ENCODE data around the gene NIT1. TPM values are rescaled to one million over a fixed set of nuclear protein-coding genes. Genes with fewer than 3 reads are reported as not detected.
"Not testable (repeated sequence)": the region's sequence is repeated elsewhere in the genome, so short reads cannot be mapped to it uniquely, and the experiment has no call there.

Gene NIT1
- polyA plus RNA-seq, 4 donors, result 45.3 to 57.5 (median 51.8) TPM

GRCh38 chr1:161111117-161111516 lies 6.8 kb upstream of the NIT1 start:
- no peak for DNase-seq (ENCODE audit: low read depth in 4 of 4, low spot score in 2 of 4)

- DNase-seq (ENCODE audit: low read depth in 4 of 4, low spot score in 2 of 4), result no peak
These were observed 6.4 kb upstream of the NIT1 start for GRCh38 chr1:161111527-161111926.

- DNase-seq (ENCODE audit: low read depth in 4 of 4, low spot score in 2 of 4), result no peak
These were observed 4.0 kb upstream of the NIT1 start for GRCh38 chr1:161113915-161114314.

GRCh38 chr1:161114556-161114955 lies 3.3 kb upstream of the NIT1 start:
- no peak for DNase-seq (ENCODE audit: low read depth in 4 of 4, low spot score in 2 of 4)

GRCh38 chr1:161115132-161115711 lies 2.7 kb upstream of the NIT1 start:
- no peak for DNase-seq (ENCODE audit: low read depth in 4 of 4, low spot score in 2 of 4)

- not testable (repeated sequence) for DNase-seq (ENCODE audit: low read depth in 4 of 4, low spot score in 2 of 4)
These were observed 1.9 kb upstream of the NIT1 start for GRCh38 chr1:161115961-161116360.

- DNase-seq (ENCODE audit: low read depth in 4 of 4, low spot score in 2 of 4), result no peak
These were observed 1.4 kb downstream of the NIT1 start for GRCh38 chr1:161119092-161119903.

- no peak for DNase-seq (ENCODE audit: low read depth in 4 of 4, low spot score in 2 of 4)
These were observed 3.2 kb downstream of the NIT1 start for GRCh38 chr1:161121042-161121650.

GRCh38 chr1:161121834-161122233 lies 3.9 kb downstream of the NIT1 start:
- no peak for DNase-seq (ENCODE audit: low read depth in 4 of 4, low spot score in 2 of 4)

- no peak for DNase-seq (ENCODE audit: low read depth in 4 of 4, low spot score in 2 of 4)
These were observed 5.1 kb downstream of the NIT1 start for GRCh38 chr1:161122967-161123366.

GRCh38 chr1:161127649-161128048 lies 9.7 kb downstream of the NIT1 start:
- DNase-seq (ENCODE audit: low read depth in 4 of 4, low spot score in 2 of 4), result no peak

- no peak for DNase-seq (ENCODE audit: low read depth in 4 of 4, low spot score in 2 of 4)
These were observed 10.9 kb downstream of the NIT1 start for GRCh38 chr1:161128591-161129420.

- no peak for DNase-seq (ENCODE audit: low read depth in 4 of 4, low spot score in 2 of 4)
These were observed 12.4 kb downstream of the NIT1 start for GRCh38 chr1:161130266-161130665.

GRCh38 chr1:161131523-161132409 lies 13.9 kb downstream of the NIT1 start:
- peak in 1 of 4 donors; percentile 48 for DNase-seq (ENCODE audit: low read depth in 4 of 4, low spot score in 2 of 4)

- peak; percentile 76 to 90 (median 88) for DNase-seq (ENCODE audit: low read depth in 4 of 4, low spot score in 2 of 4)
These were observed 14.7 kb downstream of the NIT1 start, which contains the start of gene DEDD for GRCh38 chr1:161132410-161133219. TSS of gene DEDD (minus strand) at chr1:161132667. CDS start at chr1:161124462, 8,205 bp downstream.

GRCh38 chr1:161133220-161133740 lies 15.4 kb downstream of the NIT1 start:
- no peak for DNase-seq (ENCODE audit: low read depth in 4 of 4, low spot score in 2 of 4)

GRCh38 chr1:161137881-161138280 lies 20.0 kb downstream of the NIT1 start:
- no peak for DNase-seq (ENCODE audit: low read depth in 4 of 4, low spot score in 2 of 4)

- DNase-seq (ENCODE audit: low read depth in 4 of 4, low spot score in 2 of 4), result peak in 1 of 4 donors; percentile 16
These were observed 20.5 kb downstream of the NIT1 start for GRCh38 chr1:161138431-161138830.

GRCh38 chr1:161139766-161140165 lies 21.9 kb downstream of the NIT1 start:
- DNase-seq (ENCODE audit: low read depth in 4 of 4, low spot score in 2 of 4), result peak in 1 of 4 donors; percentile 38
